ENCODE results near the gene KRT5. TPM values are rescaled to one million over a fixed set of nuclear protein-coding genes. Genes with fewer than 3 reads are reported as not detected.

Gene KRT5
- total RNA-seq, 4 donors from 2014 or later = 4.6 to 452 (median 18.6) TPM

GRCh38 chr12:52487211-52487610 is 33.0 kb downstream of the KRT5 start:
- Histone ChIP-seq H3K4me3 (no peak overlapping the region), H3K27me3 (peaks cover 15% of the 10 kb centered on the region), H3K4me1 (no peaks in the 10 kb centered on the region), H3K36me3 (no peaks in the 10 kb centered on the region), H3K27ac (no peak overlapping the region), H3K9me3 (peaks cover 0 to 12% (median 0%) of the 10 kb centered on the region in 3 donors)
- no peak for TF ChIP-seq POLR2AphosphoS5 (IDR thresholded peaks at IDR 0.05)
- TF ChIP-seq POLR2A (IDR thresholded peaks at IDR 0.05) = no peak
- no peak for TF ChIP-seq EP300 (IDR thresholded peaks at IDR 0.05)
- TF ChIP-seq, protein P1, sequence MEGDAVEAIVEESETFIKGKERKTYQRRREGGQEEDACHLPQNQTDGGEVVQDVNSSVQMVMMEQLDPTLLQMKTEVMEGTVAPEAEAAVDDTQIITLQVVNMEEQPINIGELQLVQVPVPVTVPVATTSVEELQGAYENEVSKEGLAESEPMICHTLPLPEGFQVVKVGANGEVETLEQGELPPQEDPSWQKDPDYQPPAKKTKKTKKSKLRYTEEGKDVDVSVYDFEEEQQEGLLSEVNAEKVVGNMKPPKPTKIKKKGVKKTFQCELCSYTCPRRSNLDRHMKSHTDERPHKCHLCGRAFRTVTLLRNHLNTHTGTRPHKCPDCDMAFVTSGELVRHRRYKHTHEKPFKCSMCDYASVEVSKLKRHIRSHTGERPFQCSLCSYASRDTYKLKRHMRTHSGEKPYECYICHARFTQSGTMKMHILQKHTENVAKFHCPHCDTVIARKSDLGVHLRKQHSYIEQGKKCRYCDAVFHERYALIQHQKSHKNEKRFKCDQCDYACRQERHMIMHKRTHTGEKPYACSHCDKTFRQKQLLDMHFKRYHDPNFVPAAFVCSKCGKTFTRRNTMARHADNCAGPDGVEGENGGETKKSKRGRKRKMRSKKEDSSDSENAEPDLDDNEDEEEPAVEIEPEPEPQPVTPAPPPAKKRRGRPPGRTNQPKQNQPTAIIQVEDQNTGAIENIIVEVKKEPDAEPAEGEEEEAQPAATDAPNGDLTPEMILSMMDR (IDR thresholded peaks at IDR 0.05) = no peak
- ATAC-seq = no peak
- WGBS, 2 donors (ENCODE audit: low coverage in 1 of 2) = 29 to 100% methylated on average over 1 of the region's 1 CpG

DNA sequence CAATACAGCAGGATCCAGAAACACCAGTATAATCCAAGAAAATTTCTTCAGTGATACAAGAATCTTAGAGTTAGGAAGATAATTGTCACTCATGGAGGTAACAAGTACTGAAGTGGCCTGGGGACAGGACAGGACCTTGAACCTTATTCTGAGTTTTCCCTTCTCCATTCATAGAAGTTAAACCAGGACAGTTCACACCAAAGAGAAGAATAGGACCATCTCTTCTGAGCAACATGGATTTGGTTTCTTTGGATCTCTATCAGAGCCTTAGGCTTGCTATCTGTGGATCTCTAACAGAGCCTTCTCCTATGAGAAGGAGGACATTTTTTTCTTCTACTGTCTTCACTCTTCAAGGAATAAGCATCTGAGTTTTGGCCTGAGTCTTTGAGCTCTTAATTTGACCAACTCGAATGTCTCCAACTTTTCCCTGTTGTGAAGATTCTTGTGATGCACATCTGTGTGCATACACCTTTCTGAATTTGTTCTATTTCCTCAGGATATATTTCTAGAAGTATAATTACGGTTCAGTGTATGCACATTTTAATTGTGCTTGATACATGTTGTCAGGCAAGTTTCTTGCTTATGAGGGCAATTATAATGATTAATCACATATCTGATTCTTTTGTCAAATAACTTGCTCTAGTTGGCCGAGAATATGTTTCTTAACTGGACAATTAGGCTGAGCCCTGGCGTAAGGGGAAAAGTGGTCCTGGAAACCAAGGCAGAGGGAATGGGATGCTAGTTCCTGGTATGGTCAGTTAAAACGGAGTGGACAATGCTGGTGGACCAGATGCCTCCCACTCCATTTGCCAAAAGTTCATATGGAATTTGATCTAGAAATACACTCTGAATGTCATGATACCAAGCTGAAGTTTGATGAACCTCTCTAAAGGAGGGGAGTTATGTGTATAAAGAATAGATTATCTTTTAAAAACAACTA is 33.8 kb downstream of the KRT5 start:
- Histone ChIP-seq H3K4me3 (no peak overlapping the region), H3K36me3 (no peaks in the 10 kb centered on the region), H3K27ac (no peak overlapping the region), H3K27me3 (peaks cover 7% of the 10 kb centered on the region), H3K4me1 (no peaks in the 10 kb centered on the region), H3K9me3 (peaks cover 0 to 12% (median 0%) of the 10 kb centered on the region in 3 donors)
- WGBS, 2 donors (ENCODE audit: low coverage in 1 of 2) = 85 to 93% methylated on average over 5 of the region's 5 CpGs
- TF ChIP-seq POLR2A (IDR thresholded peaks at IDR 0.05) (no peak), EP300 (IDR thresholded peaks at IDR 0.05) (no peak), POLR2AphosphoS5 (IDR thresholded peaks at IDR 0.05) (no peak)
- TF ChIP-seq, protein P1 (IDR thresholded peaks at IDR 0.05) = no peak
- ATAC-seq = no peak

DNA sequence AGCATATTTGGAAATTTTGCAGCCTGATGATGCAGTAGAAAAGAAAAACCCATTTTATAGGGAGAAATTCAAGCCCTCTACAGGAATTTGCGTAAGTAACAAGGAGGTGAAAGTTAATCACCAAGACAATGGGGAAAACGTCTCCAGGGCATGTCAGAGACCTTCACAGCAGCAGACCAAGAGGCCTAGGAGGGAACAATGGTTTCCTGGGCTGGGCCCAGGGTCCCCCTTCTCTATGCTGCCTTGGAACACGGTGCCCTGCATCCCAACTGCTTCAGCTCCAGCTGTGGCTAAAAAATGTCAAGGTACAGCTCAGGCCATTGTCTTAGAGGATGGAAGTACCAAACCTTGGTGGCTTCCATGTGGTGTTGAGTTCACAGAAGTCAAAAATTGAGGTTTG is 40.1 kb downstream of the KRT5 start:
- no peak for ATAC-seq
- Histone ChIP-seq H3K27me3 (peaks cover 7% of the 10 kb centered on the region), H3K4me3 (no peak overlapping the region), H3K9me3 (peaks cover 0 to 12% (median 0%) of the 10 kb centered on the region in 3 donors), H3K27ac (no peak overlapping the region), H3K36me3 (no peaks in the 10 kb centered on the region), H3K4me1 (no peaks in the 10 kb centered on the region)
- TF ChIP-seq, protein P1 (IDR thresholded peaks at IDR 0.05) = no peak
- TF ChIP-seq EP300 (IDR thresholded peaks at IDR 0.05) (no peak), POLR2AphosphoS5 (IDR thresholded peaks at IDR 0.05) (no peak), POLR2A (IDR thresholded peaks at IDR 0.05) (no peak)
- WGBS, 2 donors (ENCODE audit: low coverage in 1 of 2) = 50 to 70% methylated on average over 2 to 3 of the region's 3 CpGs

DNA sequence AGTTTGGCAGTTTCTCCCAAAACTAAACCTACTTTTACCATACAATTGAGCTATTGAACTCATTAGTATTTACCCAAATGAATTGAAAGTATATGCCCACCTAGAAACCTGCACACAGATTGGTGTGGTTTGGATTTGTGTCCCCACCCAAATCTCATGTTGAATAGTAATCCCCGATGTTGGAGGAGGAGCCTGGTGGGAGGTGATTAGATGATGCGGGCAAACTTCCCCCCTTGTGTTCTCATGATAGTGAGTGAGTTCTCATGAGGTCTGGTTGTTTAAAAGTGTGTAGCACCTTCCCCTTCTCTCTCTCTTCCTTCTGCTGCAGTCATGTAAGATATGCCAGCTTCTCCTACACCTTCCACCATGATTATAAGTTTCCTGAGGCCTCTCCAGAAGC is 42.5 kb downstream of the KRT5 start:
- no peak for ATAC-seq
- no peaks in the 10 kb centered on the region for H3K36me3 ChIP-seq
- H3K27me3 ChIP-seq = no peaks in the 10 kb centered on the region
- no peak overlapping the region for H3K4me3 ChIP-seq
- H3K9me3 ChIP-seq = no peaks in the 10 kb centered on the region
- 72 to 90% methylated on average over 2 of the region's 2 CpGs for WGBS, 2 donors (ENCODE audit: low coverage in 1 of 2)
- H3K4me1 ChIP-seq = no peaks in the 10 kb centered on the region
- no peak for TF ChIP-seq EP300 (IDR thresholded peaks at IDR 0.05)
- TF ChIP-seq, protein P1 (IDR thresholded peaks at IDR 0.05) = no peak
- no peak for TF ChIP-seq POLR2AphosphoS5 (IDR thresholded peaks at IDR 0.05)
- TF ChIP-seq POLR2A (IDR thresholded peaks at IDR 0.05) = no peak
- no peak overlapping the region for H3K27ac ChIP-seq

DNA sequence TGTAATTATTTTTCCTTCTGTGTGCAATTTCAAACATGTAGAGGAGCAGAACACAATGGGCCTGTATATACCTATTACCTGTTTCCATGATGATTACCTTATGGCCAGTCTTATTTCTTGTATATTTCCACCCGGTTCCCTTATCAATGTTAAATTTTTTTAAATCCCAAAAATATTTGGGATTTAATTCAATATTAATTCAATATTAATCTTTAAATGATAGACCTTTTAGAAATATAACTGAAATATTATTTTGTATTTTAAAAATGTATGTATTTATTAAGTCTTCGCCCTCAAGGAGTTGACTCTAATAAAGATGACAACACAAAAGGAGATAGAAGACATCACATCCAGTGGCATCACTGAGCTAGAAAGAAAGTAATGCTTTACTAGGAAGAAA is 46.0 kb downstream of the KRT5 start:
- 83 to 97% methylated on average over 2 of the region's 2 CpGs for WGBS, 2 donors (ENCODE audit: low coverage in 1 of 2)
- no peak for ATAC-seq
- TF ChIP-seq, protein P1 (IDR thresholded peaks at IDR 0.05) = no peak
- TF ChIP-seq POLR2AphosphoS5 (IDR thresholded peaks at IDR 0.05) (no peak), POLR2A (IDR thresholded peaks at IDR 0.05) (no peak), EP300 (IDR thresholded peaks at IDR 0.05) (no peak)
- Histone ChIP-seq H3K36me3 (no peaks in the 10 kb centered on the region), H3K9me3 (no peaks in the 10 kb centered on the region), H3K27me3 (peaks cover 5% of the 10 kb centered on the region), H3K4me1 (no peaks in the 10 kb centered on the region), H3K27ac (no peak overlapping the region), H3K4me3 (no peak overlapping the region)
